IMR-90 (cell line): ENCODE results near the gene SLC39A11. TPM values are rescaled to one million over a fixed set of nuclear protein-coding genes. Genes with fewer than 3 reads are reported as not detected.

Experiments used
- BHLHE40 ChIP-seq: fragments of 150-350 bp; IDR thresholded peaks from 2 replicates; pipeline ENCODE4 v1.6.1; 2016; ENCODE audit warnings: mild to moderate bottlenecking, low read depth, low read length
- CEBPB ChIP-seq: IDR thresholded peaks from 2 replicates; pipeline ENCODE4 v1.6.1; 2012; ENCODE audit warnings: low read depth, low read length, improper control_type of control experiment
- ELK1 ChIP-seq: fragments of 150-350 bp; IDR thresholded peaks from 2 replicates; pipeline ENCODE4 v1.6.1; 2016; ENCODE audit warnings: low read depth, mild to moderate bottlenecking, low read length, moderate library complexity, borderline replicate concordance
- polyA plus RNA-seq, 3 experiments: library from polyadenylated mRNA; depleted of rRNA; stranded (reverse); fragments of >200 nt; gene quantifications; 2 replicates each; pipeline ENCODE4 v1.2.3, GENCODE V29; 2012; ENCODE audit warnings: low replicate concordance in 1 of 3
- total RNA-seq: library from RNA; depleted of rRNA; stranded (reverse); fragments of >200 nt; gene quantifications from 2 replicates; pipeline ENCODE4 v1.2.3, GENCODE V29; 2012

The SLC39A11 gene
- total and polyA plus RNA-seq, 2 of the 4 experiments (the other 2 are of a cell fraction) = 8.8 to 14.3 TPM

- TF ChIP-seq ELK1 (no peak), CEBPB (peak; percentile 25; the same call in 1 of the 2 replicates), BHLHE40 (no peak)
Measured at GRCh38 chr17:72985882-72986720, 106.4 kb downstream of the SLC39A11 start (continued).
